Retinal pigment epithelial cell (primary cell): ENCODE measurements around the gene PSMD5.

Experiments used
- DNase-seq: peaks from one replicate; pipeline ENCODE4 v3.0.0-alpha.2; 2010; ENCODE audit warnings: low read depth
- H3K4me3 ChIP-seq: 2 replicates; pipeline ENCODE4 v1.5.1; 2011; ENCODE audit warnings: mild to moderate bottlenecking, low read length, control low read depth, moderate library complexity
- TF ChIP-seq, protein P1 (sequence below): conservative IDR thresholded peaks from 2 replicates; pipeline ENCODE4 v1.5.1; 2011; ENCODE audit warnings: low read depth, low read length, control low read depth, inconsistent platforms

PSMD5 gene

DNA sequence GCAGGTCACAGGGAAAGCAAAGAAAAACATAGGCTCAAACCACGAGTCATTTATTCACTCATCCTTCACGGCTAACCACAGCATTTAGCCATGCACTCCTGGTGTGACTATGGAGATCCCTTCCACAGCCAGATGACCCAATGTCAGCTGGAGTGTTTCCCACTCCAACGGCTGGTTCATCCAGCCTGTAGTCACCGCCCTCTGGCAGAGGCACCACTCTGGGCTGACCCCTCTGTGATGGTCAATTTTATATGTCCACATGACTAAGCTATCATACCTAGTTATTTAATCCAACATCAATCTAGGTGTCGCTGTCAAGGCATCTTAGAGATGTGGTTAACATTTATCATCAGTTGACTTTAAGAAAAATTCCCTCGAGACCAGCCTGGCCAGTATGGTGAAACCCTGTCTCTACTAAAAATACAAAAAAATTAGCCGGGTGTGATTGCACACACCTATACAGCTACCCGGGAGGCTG lies 43.8 kb upstream of the PSMD5 start:
- H3K4me3 ChIP-seq = no peak overlapping the region
- DNase-seq = no peak

GRCh38 chr9:120885958-120886357 lies 43.2 kb upstream of the PSMD5 start:
- TF ChIP-seq, protein P1, sequence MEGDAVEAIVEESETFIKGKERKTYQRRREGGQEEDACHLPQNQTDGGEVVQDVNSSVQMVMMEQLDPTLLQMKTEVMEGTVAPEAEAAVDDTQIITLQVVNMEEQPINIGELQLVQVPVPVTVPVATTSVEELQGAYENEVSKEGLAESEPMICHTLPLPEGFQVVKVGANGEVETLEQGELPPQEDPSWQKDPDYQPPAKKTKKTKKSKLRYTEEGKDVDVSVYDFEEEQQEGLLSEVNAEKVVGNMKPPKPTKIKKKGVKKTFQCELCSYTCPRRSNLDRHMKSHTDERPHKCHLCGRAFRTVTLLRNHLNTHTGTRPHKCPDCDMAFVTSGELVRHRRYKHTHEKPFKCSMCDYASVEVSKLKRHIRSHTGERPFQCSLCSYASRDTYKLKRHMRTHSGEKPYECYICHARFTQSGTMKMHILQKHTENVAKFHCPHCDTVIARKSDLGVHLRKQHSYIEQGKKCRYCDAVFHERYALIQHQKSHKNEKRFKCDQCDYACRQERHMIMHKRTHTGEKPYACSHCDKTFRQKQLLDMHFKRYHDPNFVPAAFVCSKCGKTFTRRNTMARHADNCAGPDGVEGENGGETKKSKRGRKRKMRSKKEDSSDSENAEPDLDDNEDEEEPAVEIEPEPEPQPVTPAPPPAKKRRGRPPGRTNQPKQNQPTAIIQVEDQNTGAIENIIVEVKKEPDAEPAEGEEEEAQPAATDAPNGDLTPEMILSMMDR = no peak
- H3K4me3 ChIP-seq = no peak overlapping the region
- no peak for DNase-seq

More for the DNA sequence above, 43.8 kb upstream of the PSMD5 start:
- TF ChIP-seq, protein P1 = no peak

GRCh38 chr9:120885457-120885856 lies 42.7 kb upstream of the PSMD5 start:
- DNase-seq = no peak
- no peak overlapping the region for H3K4me3 ChIP-seq

GRCh38 chr9:120883608-120883996 lies 40.9 kb upstream of the PSMD5 start:
- TF ChIP-seq, protein P1 = no peak

More at GRCh38 chr9:120885457-120885856, 42.7 kb upstream of the PSMD5 start:
- TF ChIP-seq, protein P1 = no peak

DNA sequence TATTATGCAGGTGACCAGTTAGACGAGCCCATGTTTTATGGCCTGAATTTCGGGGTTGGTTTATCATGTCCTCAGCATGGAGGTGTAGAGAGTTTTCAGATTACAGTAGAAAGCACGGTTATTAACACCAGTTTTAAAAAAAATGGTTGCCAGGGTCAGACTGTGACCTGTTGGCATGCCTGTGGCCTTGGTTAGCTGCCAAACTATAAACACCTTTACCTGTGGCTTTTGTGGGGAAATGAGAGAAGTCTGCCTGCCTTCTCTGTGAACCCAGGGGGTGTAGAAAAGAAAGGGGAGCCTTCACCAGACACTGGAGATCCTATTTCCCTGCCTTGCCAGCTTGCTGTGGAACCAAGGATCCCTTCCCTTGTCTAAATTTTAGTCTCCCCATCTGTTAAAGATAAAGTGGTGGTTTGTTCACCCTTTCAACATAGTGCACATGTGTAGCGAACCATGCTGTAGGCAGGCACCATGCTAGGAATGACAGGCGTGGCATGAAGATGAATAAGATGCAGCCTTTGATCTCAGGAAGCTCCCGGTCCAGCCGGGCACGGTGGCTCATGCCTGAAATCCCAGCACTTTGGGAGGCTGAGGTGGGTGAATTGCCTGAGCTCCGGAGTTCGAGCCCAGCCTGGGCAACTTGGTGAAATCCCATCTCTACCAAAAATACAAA lies 40.3 kb upstream of the PSMD5 start:
- no peak overlapping the region for H3K4me3 ChIP-seq
- TF ChIP-seq, protein P1 = no peak
- no peak for DNase-seq

More at GRCh38 chr9:120883608-120883996, 40.9 kb upstream of the PSMD5 start:
- no peak for DNase-seq
- H3K4me3 ChIP-seq = no peak overlapping the region

GRCh38 chr9:120879446-120879845 lies 36.7 kb upstream of the PSMD5 start:
- no peak for DNase-seq
- TF ChIP-seq, protein P1 = no peak
- no peak overlapping the region for H3K4me3 ChIP-seq
